IMR-90 (cell line): ENCODE results near the gene SALL4. TPM values are rescaled to one million over a fixed set of nuclear protein-coding genes. Genes with fewer than 3 reads are reported as not detected.

Source experiments
- ATAC-seq: fragments of 200-7000 bp; cut with Tn5 transposase; 2 replicates; pipeline ENCODE4 v1.9.1; 2020; ENCODE audit warnings: low read depth, mild to moderate bottlenecking, moderate library complexity
- BruUV-seq: library from RNA; stranded (reverse); fragments of 400-500 nt; replicated peaks from 2 replicates; lab custom pipeline; 2021; lab: Mats Ljungman, UMichigan
- CTCF ChIA-PET: fragments of 300-600 bp; formaldehyde crosslinking; extraction: SDS; loops from one replicate; lab custom pipeline; 2021; ENCODE audit warnings: antibody characterized with exemption; lab: Yijun Ruan, JAX
- POLR2A ChIA-PET: fragments of 300-600 bp; sonication (Branson Sonifier 250); formaldehyde crosslinking; loops from one replicate; lab custom pipeline; 2022; ENCODE audit warnings: antibody characterized with exemption; ENCODE audit not compliant: unreplicated experiment; lab: Charles Lee
- DNase-seq: peaks from one replicate; pipeline ENCODE4 v3.0.0; 2013
- H2AFZ ChIP-seq: replicated peaks from 2 replicates; pipeline ENCODE3; 2013; ENCODE audit warnings: low read length, mild to moderate bottlenecking; ENCODE audit not compliant: poor library complexity
- H2AK5ac ChIP-seq: 2 replicates; pipeline ENCODE4 v1.6.1; 2013; ENCODE audit warnings: low read depth, low read length, inconsistent platforms
- H2AK9ac ChIP-seq: replicated peaks from 2 replicates; pipeline ENCODE3; 2013; ENCODE audit warnings: mild to moderate bottlenecking, low read depth, low read length, moderate library complexity; ENCODE audit not compliant: poor library complexity
- H2BK120ac ChIP-seq: 2 replicates; pipeline ENCODE4 v1.6.1; 2013; ENCODE audit warnings: low read depth, low read length, inconsistent platforms
- H2BK15ac ChIP-seq: 3 replicates; pipeline ENCODE4 v1.6.1; 2013; ENCODE audit warnings: low read depth, low read length, inconsistent platforms
- H2BK20ac ChIP-seq: 2 replicates; pipeline ENCODE4 v1.6.1; 2013; ENCODE audit warnings: low read depth, mild to moderate bottlenecking, inconsistent platforms, low read length, moderate library complexity
- H2BK5ac ChIP-seq: 2 replicates; pipeline ENCODE4 v1.6.1; 2013; ENCODE audit warnings: mild to moderate bottlenecking, low read depth, low read length, inconsistent platforms; ENCODE audit not compliant: poor library complexity, severe bottlenecking
- H3K14ac ChIP-seq: replicated peaks from 2 replicates; pipeline ENCODE4 v1.6.1; 2013; ENCODE audit warnings: low read depth, low read length, inconsistent platforms
- H3K18ac ChIP-seq: 2 replicates; pipeline ENCODE4 v1.6.1; 2013; ENCODE audit warnings: low read depth, low read length, control low read depth
- H3K23ac ChIP-seq: 2 replicates; pipeline ENCODE4 v1.6.1; 2013; ENCODE audit warnings: low read depth, low read length, inconsistent platforms
- H3K27ac ChIP-seq: 2 replicates; pipeline ENCODE4 v1.5.1; 2013; ENCODE audit warnings: mild to moderate bottlenecking, control low read depth, low read length; ENCODE audit not compliant: insufficient read depth
- H3K27me3 ChIP-seq: 2 replicates; pipeline ENCODE4 v1.6.1; 2013; ENCODE audit warnings: low read length; ENCODE audit not compliant: control insufficient read depth, insufficient read depth
- H3K36me3 ChIP-seq: 2 replicates; pipeline ENCODE4 v1.6.1; 2013; ENCODE audit warnings: low read length, mixed read lengths; ENCODE audit not compliant: control insufficient read depth, insufficient read depth
- H3K4ac ChIP-seq: 2 replicates; pipeline ENCODE4 v1.6.1; 2013; ENCODE audit warnings: low read depth, low read length, inconsistent platforms
- H3K4me1 ChIP-seq: 2 replicates; pipeline ENCODE4 v1.6.1; 2013; ENCODE audit warnings: low read length, mixed read lengths; ENCODE audit not compliant: control insufficient read depth, insufficient read depth
- H3K4me2 ChIP-seq: 2 replicates; pipeline ENCODE4 v1.6.1; 2013; ENCODE audit warnings: low read depth, mild to moderate bottlenecking, control low read depth, low read length, moderate library complexity
- H3K4me3 ChIP-seq: 2 replicates; pipeline ENCODE4 v1.5.1; 2013; ENCODE audit warnings: low read depth, mild to moderate bottlenecking, control low read depth, low read length, moderate library complexity; ENCODE audit not compliant: insufficient read depth
- H3K56ac ChIP-seq: 2 replicates; pipeline ENCODE4 v1.6.1; 2013; ENCODE audit warnings: low read length, inconsistent platforms; ENCODE audit not compliant: insufficient read depth; ENCODE audit errors: extremely low read depth
- H3K79me1 ChIP-seq, 2 experiments: 2 replicates each; pipeline ENCODE4 v1.6.1; 2013; ENCODE audit warnings: low read length in 2 of 2, inconsistent platforms in 1 of 2, low read depth in 1 of 2
- H3K9ac ChIP-seq: 2 replicates; pipeline ENCODE4 v1.6.1; 2013; ENCODE audit warnings: low read depth, low read length, control low read depth
- H3K9me1 ChIP-seq: 2 replicates; pipeline ENCODE4 v1.6.1; 2013; ENCODE audit warnings: low read length, inconsistent platforms; ENCODE audit not compliant: insufficient read depth
- H3K9me3 ChIP-seq: 2 replicates; pipeline ENCODE4 v1.6.1; 2013; ENCODE audit warnings: low read length; ENCODE audit not compliant: control insufficient read depth, insufficient read depth
- H4K20me1 ChIP-seq: 2 replicates; pipeline ENCODE4 v1.6.1; 2013; ENCODE audit warnings: low read length, inconsistent platforms; ENCODE audit not compliant: insufficient read depth
- H4K5ac ChIP-seq: 2 replicates; pipeline ENCODE4 v1.6.1; 2013; ENCODE audit warnings: mild to moderate bottlenecking, low read depth, low read length, control low read depth
- H4K8ac ChIP-seq, 2 experiments: 2 replicates each; pipeline ENCODE4 v1.6.1; 2013; ENCODE audit warnings: low read depth in 2 of 2, low read length in 2 of 2, control low read depth in 1 of 2, inconsistent platforms in 1 of 2
- H4K91ac ChIP-seq: 2 replicates; pipeline ENCODE4 v1.6.1; 2013; ENCODE audit warnings: low read depth, low read length, inconsistent platforms; ENCODE audit not compliant: insufficient read depth
- CEBPB ChIP-seq: IDR thresholded peaks from 2 replicates; pipeline ENCODE4 v1.6.1; 2012; ENCODE audit warnings: low read depth, low read length, improper control_type of control experiment
- CHD1 ChIP-seq: IDR thresholded peaks from 2 replicates; pipeline ENCODE4 v1.6.1; 2012; ENCODE audit warnings: low read depth, low read length, improper control_type of control experiment
- CTCF ChIP-seq: conservative IDR thresholded peaks from 2 replicates; pipeline ENCODE4 v1.5.1; 2012; ENCODE audit warnings: mild to moderate bottlenecking, low read depth, low read length, improper control_type of control experiment
- ELK1 ChIP-seq: fragments of 150-350 bp; IDR thresholded peaks from 2 replicates; pipeline ENCODE4 v1.6.1; 2016; ENCODE audit warnings: low read depth, mild to moderate bottlenecking, low read length, moderate library complexity, borderline replicate concordance
- FOS ChIP-seq: fragments of 150-350 bp; IDR thresholded peaks from 2 replicates; pipeline ENCODE4 v1.6.1; 2016; ENCODE audit warnings: low read depth, low read length
- MAZ ChIP-seq: IDR thresholded peaks from 2 replicates; pipeline ENCODE4 v1.6.1; 2012; ENCODE audit warnings: low read depth, mild to moderate bottlenecking, low read length, improper control_type of control experiment, moderate library complexity, borderline replicate concordance
- MXI1 ChIP-seq: IDR thresholded peaks from 2 replicates; pipeline ENCODE4 v1.6.1; 2012; ENCODE audit warnings: low read depth, mild to moderate bottlenecking, low read length, moderate library complexity, borderline replicate concordance
- POLR2A ChIP-seq: IDR thresholded peaks from 2 replicates; pipeline ENCODE4 v1.6.1; 2012; ENCODE audit warnings: mild to moderate bottlenecking, low read depth, low read length
- RCOR1 ChIP-seq: IDR thresholded peaks from 2 replicates; pipeline ENCODE4 v1.6.1; 2012; ENCODE audit warnings: mild to moderate bottlenecking, low read length, improper control_type of control experiment; ENCODE audit not compliant: insufficient replicate concordance
- RFX5 ChIP-seq: IDR thresholded peaks from 2 replicates; pipeline ENCODE4 v1.8.0; 2012; ENCODE audit warnings: low read depth, mild to moderate bottlenecking, low read length, moderate library complexity
- SMC3 ChIP-seq: fragments of 150-350 bp; IDR thresholded peaks from 2 replicates; pipeline ENCODE4 v1.6.1; 2016; ENCODE audit warnings: low read depth, mild to moderate bottlenecking, antibody characterized with exemption, low read length, moderate library complexity
- WGBS, 2 experiments: methylation state at CpG; one replicate each; pipeline versions ENCODE4 v1.1.5 to v1.1.7; 2013; ENCODE audit warnings: missing lambda C conversion rate in 2 of 2; ENCODE audit not compliant: insufficient read length in 1 of 2; ENCODE audit errors: extremely low coverage in 2 of 2; 5-methylcytosine and 5-hydroxymethylcytosine counted together
- dilution Hi-C: fragments of 300-500 bp; cut with HindIII; formaldehyde crosslinking; loops from one replicate; pipeline ENCODE4 v1.14.3; 2018; ENCODE audit warnings: low sequenced_read_pairs; ENCODE audit not compliant: unreplicated experiment
- in situ Hi-C: fragments of 300-500 bp; cut with MboI; formaldehyde crosslinking; loops from 3 replicates; pipeline ENCODE4 v1.14.3; 2019; ENCODE audit warnings: low sequenced_read_pairs, inconsistent platforms, mixed read lengths
- intact Hi-C: fragments of 100-400 bp; cut with micrococcal nuclease; formaldehyde crosslinking; loops from 2 replicates; pipeline ENCODE4 v1.10.0; 2022
- polyA plus RNA-seq, 3 experiments: library from polyadenylated mRNA; depleted of rRNA; stranded (reverse); fragments of >200 nt; gene quantifications; 2 replicates each; pipeline ENCODE4 v1.2.3, GENCODE V29; 2012; ENCODE audit warnings: low replicate concordance in 1 of 3
- total RNA-seq: library from RNA; depleted of rRNA; stranded (reverse); fragments of >200 nt; gene quantifications from 2 replicates; pipeline ENCODE4 v1.2.3, GENCODE V29; 2012

SALL4 gene
- total and polyA plus RNA-seq, 2 of the 4 experiments (the other 2 are of a cell fraction), result not detected

- intact Hi-C loops, result no loop called here
- ChIA-PET CTCF (no interaction called here), POLR2A (no interaction called here)
- in situ Hi-C loops, result no loop called here
- H2BK20ac ChIP-seq, result no peak overlapping the region
- no peak overlapping the region for H3K4me3 ChIP-seq
- H4K8ac ChIP-seq, result no peak overlapping the region
- no peak overlapping the region for H2AK5ac ChIP-seq
- no peak overlapping the region for H4K91ac ChIP-seq
- dilution Hi-C loops, result no loop called here
- no peak overlapping the region for H2AK9ac ChIP-seq
- no peak for DNase-seq
- H3K4me1 ChIP-seq, result peaks cover 16% of the 10 kb centered on the region
- no peak overlapping the region for H2AFZ ChIP-seq
- H3K27ac ChIP-seq, result no peak overlapping the region
- no peak overlapping the region for H3K56ac ChIP-seq
- H3K4ac ChIP-seq, result no peak overlapping the region
- H2BK120ac ChIP-seq, result no peak overlapping the region
- no peak for ATAC-seq
- H3K9me1 ChIP-seq, result peaks cover 17% of the 10 kb centered on the region
- H3K18ac ChIP-seq, result no peak overlapping the region
- no peak overlapping the region for H2BK5ac ChIP-seq
- peaks cover 19 to 76% of the 10 kb centered on the region in 2 experiments; a peak in 3 of 4 replicates for H3K79me1 ChIP-seq
- WGBS, 2 experiments, result no CpG with 5 or more reads among the region's 3 CpGs
- no peaks in the 10 kb centered on the region for H4K20me1 ChIP-seq
- H3K36me3 ChIP-seq, result no peaks in the 10 kb centered on the region
- H3K9ac ChIP-seq, result no peak overlapping the region
- no peak for TF ChIP-seq FOS
- no peak for TF ChIP-seq CHD1
- TF ChIP-seq MXI1, result no peak
- no peak for TF ChIP-seq POLR2A
- TF ChIP-seq MAZ, result no peak
- TF ChIP-seq ELK1, result no peak
- no peak for TF ChIP-seq CTCF
- TF ChIP-seq SMC3, result no peak
- no peak for TF ChIP-seq CEBPB
- TF ChIP-seq RFX5, result no peak
- no peak for TF ChIP-seq RCOR1
- no peak overlapping the region for H3K23ac ChIP-seq
- no peaks in the 10 kb centered on the region for H3K27me3 ChIP-seq
- H3K9me3 ChIP-seq, result no peaks in the 10 kb centered on the region
- no peak overlapping the region for H3K4me2 ChIP-seq
- no peak overlapping the region for H3K14ac ChIP-seq
- H2BK15ac ChIP-seq, result no peak overlapping the region
- H4K5ac ChIP-seq, result no peak overlapping the region
- no TSS peak for BruUV-seq
These were observed 56.5 kb downstream of the SALL4 start for GRCh38 chr20:51745804-51746203.
